ENCODE measurements around the gene NTPCR.

NTPCR gene

GRCh38 chr1:232932486-232933425 lies 17.7 kb upstream of the NTPCR start:
- TF ChIP-seq, protein P1, sequence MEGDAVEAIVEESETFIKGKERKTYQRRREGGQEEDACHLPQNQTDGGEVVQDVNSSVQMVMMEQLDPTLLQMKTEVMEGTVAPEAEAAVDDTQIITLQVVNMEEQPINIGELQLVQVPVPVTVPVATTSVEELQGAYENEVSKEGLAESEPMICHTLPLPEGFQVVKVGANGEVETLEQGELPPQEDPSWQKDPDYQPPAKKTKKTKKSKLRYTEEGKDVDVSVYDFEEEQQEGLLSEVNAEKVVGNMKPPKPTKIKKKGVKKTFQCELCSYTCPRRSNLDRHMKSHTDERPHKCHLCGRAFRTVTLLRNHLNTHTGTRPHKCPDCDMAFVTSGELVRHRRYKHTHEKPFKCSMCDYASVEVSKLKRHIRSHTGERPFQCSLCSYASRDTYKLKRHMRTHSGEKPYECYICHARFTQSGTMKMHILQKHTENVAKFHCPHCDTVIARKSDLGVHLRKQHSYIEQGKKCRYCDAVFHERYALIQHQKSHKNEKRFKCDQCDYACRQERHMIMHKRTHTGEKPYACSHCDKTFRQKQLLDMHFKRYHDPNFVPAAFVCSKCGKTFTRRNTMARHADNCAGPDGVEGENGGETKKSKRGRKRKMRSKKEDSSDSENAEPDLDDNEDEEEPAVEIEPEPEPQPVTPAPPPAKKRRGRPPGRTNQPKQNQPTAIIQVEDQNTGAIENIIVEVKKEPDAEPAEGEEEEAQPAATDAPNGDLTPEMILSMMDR (IDR thresholded peaks at IDR 0.05): no peak
- H3K27ac Mint-ChIP-seq: no peak overlapping the region
- no peaks in the 10 kb centered on the region for H3K9me3 Mint-ChIP-seq
- peaks cover 23% of the 10 kb centered on the region for H3K4me1 Mint-ChIP-seq
- H3K36me3 Mint-ChIP-seq (ENCODE audit: low read depth): no peaks in the 10 kb centered on the region
- no peak overlapping the region for H3K4me3 Mint-ChIP-seq
- H3K27me3 Mint-ChIP-seq (ENCODE audit: low read depth, poor library complexity): no peaks in the 10 kb centered on the region
- DNase-seq: no peak

DNA sequence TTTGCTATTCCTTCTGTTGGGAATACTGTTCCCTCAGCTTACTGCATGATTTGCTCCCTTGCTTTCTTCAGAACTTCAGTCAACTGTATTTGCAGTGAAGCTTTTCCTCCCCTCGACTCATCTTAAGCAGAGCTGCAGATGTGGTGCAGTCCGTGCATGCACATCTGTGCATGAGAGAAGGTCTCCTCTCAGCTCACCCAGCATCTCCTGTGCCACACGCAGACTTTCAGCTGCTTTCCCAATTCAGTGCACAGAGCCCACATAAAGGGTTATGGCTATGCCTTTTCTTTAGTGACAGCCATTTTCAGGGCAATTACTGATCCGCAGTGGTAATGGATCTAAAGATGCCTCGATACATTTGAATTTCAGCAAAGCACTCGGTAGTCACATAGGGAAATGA lies 13.5 kb upstream of the NTPCR start:
- H3K27me3 Mint-ChIP-seq (ENCODE audit: low read depth, poor library complexity): no peaks in the 10 kb centered on the region
- no peaks in the 10 kb centered on the region for H3K36me3 Mint-ChIP-seq (ENCODE audit: low read depth)
- DNase-seq: no peak
- H3K9me3 Mint-ChIP-seq: no peaks in the 10 kb centered on the region
- TF ChIP-seq, protein P1 (IDR thresholded peaks at IDR 0.05): no peak
- H3K27ac Mint-ChIP-seq: no peak overlapping the region
- H3K4me3 Mint-ChIP-seq: no peak overlapping the region
- peaks cover 28% of the 10 kb centered on the region for H3K4me1 Mint-ChIP-seq

- peaks cover 35% of the 10 kb centered on the region for H3K4me1 Mint-ChIP-seq
- H3K4me3 Mint-ChIP-seq: no peak overlapping the region
- H3K36me3 Mint-ChIP-seq (ENCODE audit: low read depth): no peaks in the 10 kb centered on the region
- H3K27ac Mint-ChIP-seq: no peak overlapping the region
- H3K27me3 Mint-ChIP-seq (ENCODE audit: low read depth, poor library complexity): no peaks in the 10 kb centered on the region
- no peak for DNase-seq
- TF ChIP-seq, protein P1 (IDR thresholded peaks at IDR 0.05): no peak
- no peaks in the 10 kb centered on the region for H3K9me3 Mint-ChIP-seq
Measured at GRCh38 chr1:232937741-232938375, 12.6 kb upstream of the NTPCR start.

DNA sequence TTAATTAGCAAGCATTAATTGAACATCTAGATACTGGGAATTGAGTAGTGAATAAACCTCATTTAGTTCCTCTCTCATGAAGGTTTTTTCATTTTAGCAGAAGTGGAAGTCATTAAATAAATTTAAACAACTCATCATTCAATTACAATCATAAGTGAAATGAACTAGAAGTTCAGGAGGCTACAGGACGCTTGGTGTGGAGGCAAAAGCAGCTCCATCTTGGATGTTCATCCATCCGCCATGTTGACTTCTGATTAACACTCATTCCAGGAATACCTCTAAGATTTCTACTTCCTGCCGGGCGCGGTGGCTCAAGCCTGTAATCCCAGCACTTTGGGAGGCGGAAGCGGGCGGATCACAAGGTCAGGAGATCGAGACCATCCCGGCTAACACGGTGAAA lies 11.5 kb upstream of the NTPCR start:
- no peaks in the 10 kb centered on the region for H3K36me3 Mint-ChIP-seq (ENCODE audit: low read depth)
- no peak overlapping the region for H3K4me3 Mint-ChIP-seq
- TF ChIP-seq, protein P1 (IDR thresholded peaks at IDR 0.05): no peak
- H3K27me3 Mint-ChIP-seq (ENCODE audit: low read depth, poor library complexity): no peaks in the 10 kb centered on the region
- H3K9me3 Mint-ChIP-seq: peaks cover 3% of the 10 kb centered on the region
- no peak overlapping the region for H3K27ac Mint-ChIP-seq
- peaks cover 46% of the 10 kb centered on the region for H3K4me1 Mint-ChIP-seq
- DNase-seq: no peak

DNA sequence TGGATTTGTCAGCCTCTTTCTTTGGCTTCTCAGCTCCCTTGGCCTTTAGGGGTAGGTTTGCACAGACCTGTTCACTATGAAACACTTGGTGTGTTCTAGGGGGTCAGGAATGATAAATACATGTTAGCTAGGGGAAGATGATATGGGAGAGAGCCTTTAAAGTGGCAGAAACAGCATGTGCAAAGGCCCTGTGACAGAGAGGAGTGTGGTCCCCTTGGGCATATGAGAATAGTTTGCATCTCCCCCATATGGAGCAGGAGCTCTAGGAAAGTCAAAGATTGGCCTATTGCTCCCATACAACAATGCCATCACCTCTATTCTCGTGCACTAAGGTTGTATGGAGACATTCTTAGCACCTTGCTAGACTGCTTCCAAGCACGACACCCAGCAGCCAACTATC lies 10.7 kb upstream of the NTPCR start:
- peaks cover 9% of the 10 kb centered on the region for H3K9me3 Mint-ChIP-seq
- no peak for DNase-seq
- TF ChIP-seq, protein P1 (IDR thresholded peaks at IDR 0.05): no peak
- no peaks in the 10 kb centered on the region for H3K36me3 Mint-ChIP-seq (ENCODE audit: low read depth)
- no peak overlapping the region for H3K27ac Mint-ChIP-seq
- H3K4me1 Mint-ChIP-seq: peaks cover 54% of the 10 kb centered on the region
- H3K4me3 Mint-ChIP-seq: no peak overlapping the region
- H3K27me3 Mint-ChIP-seq (ENCODE audit: low read depth, poor library complexity): no peaks in the 10 kb centered on the region
